Gastrocnemius medialis (tissue), 4 donors: ENCODE measurements around the gene SLCO3A1.

Experiments used
- CTCF ChIP-seq, 5 experiments: fragments of 450-650 bp in 3 of 5; fragments of 200-600 bp in 2 of 5; sonication (generic) in 2 of 5; IDR thresholded peaks in 4 of 5; conservative IDR thresholded peaks in 1 of 5; 1 replicate in 4 of 5; 2 replicates in 1 of 5; pipeline ENCODE4 v1.5.1; 2016 to 2019; ENCODE audit warnings: antibody characterized with exemption in 5 of 5, mild to moderate bottlenecking in 3 of 5, moderate library complexity in 3 of 5
- POLR2A ChIP-seq, 2 donors: fragments of 450-650 bp; IDR thresholded peaks; one replicate each; pipeline ENCODE4 v1.6.1; 2017; ENCODE audit warnings: antibody characterized with exemption in 2 of 2, mild to moderate bottlenecking in 2 of 2, moderate library complexity in 2 of 2

- no peak for TF ChIP-seq CTCF (IDR thresholded peaks at IDR 0.05 in 4 of 5, conservative IDR thresholded peaks at IDR 0.05 in 1 of 5)
- no peak for TF ChIP-seq POLR2A (IDR thresholded peaks at IDR 0.05)
Observed at GRCh38 chr15:91881569-91882297, 28.2 kb downstream of the SLCO3A1 start.
